A549 (cell line): ENCODE data around the gene CYSRT1. TPM values are rescaled to one million over a fixed set of nuclear protein-coding genes. Genes with fewer than 3 reads are reported as not detected.
"Not testable (repeated sequence)": the region's sequence is repeated elsewhere in the genome, so short reads cannot be mapped to it uniquely, and the experiment has no call there.

ENCODE experiments used
- ATAC-seq, 2 experiments: fragments of 200-7000 bp in 1 of 2; fragments of >200 bp in 1 of 2; cut with Nextera tagmentation in 1 of 2; cut with Tn5 transposase in 1 of 2; 3 replicates each; pipeline versions ENCODE4 v1.8.0 to v1.9.1; 2018 to 2020; ENCODE audit warnings: mild to moderate bottlenecking in 1 of 2, moderate library complexity in 1 of 2
- CTCF ChIA-PET: fragments of 300-600 bp; sonication (Branson Sonifier 250); formaldehyde crosslinking; extraction: SDS; loops from one replicate; lab custom pipeline; 2021; ENCODE audit warnings: antibody characterized with exemption, inconsistent platforms; lab: Yijun Ruan, JAX
- POLR2A ChIA-PET: fragments of 350-600 bp; formaldehyde crosslinking; extraction: SDS; loops from one replicate; lab custom pipeline; 2021; ENCODE audit warnings: antibody characterized with exemption, inconsistent platforms; lab: Yijun Ruan, JAX
- DNase-seq, 2 experiments: peaks; one replicate each; pipeline versions ENCODE4 v3.0.0 to v3.0.0-alpha.2; 2011 to 2016; ENCODE audit warnings: low read depth in 1 of 2, low spot score in 1 of 2
- FAIRE-seq: peaks from 2 replicates; lab custom pipeline; 2011; peaks lifted over from hg19 to GRCh38; lab: Jason Lieb, UNC
- H3K27ac ChIP-seq, 2 experiments: fragments of >200 bp; sonication (Bioruptor Twin); formaldehyde crosslinking; 3 replicates each; pipeline ENCODE4 v1.5.1; 2016 to 2017
- H3K4me1 ChIP-seq: fragments of >200 bp; sonication (Bioruptor Twin); formaldehyde crosslinking; 3 replicates; pipeline ENCODE4 v1.6.1; 2016
- H3K4me2 ChIP-seq: fragments of >200 bp; sonication (Bioruptor Twin); formaldehyde crosslinking; 3 replicates; pipeline ENCODE4 v1.6.1; 2016
- H3K4me3 ChIP-seq: fragments of >200 bp; sonication (Bioruptor Twin); formaldehyde crosslinking; 3 replicates; pipeline ENCODE4 v1.5.1; 2016
- H3K9me3 ChIP-seq: fragments of >200 bp; sonication (Bioruptor Twin); formaldehyde crosslinking; 3 replicates; pipeline ENCODE4 v1.6.1; 2016
- BHLHE40 ChIP-seq: IDR thresholded peaks from 2 replicates; pipeline ENCODE4 v1.6.1; 2012; ENCODE audit warnings: low read depth, low read length, inconsistent platforms
- EHMT2 ChIP-seq: fragments of 200-600 bp; sonication (generic); IDR thresholded peaks from 2 replicates; pipeline ENCODE4 v1.6.1; 2016; ENCODE audit warnings: antibody characterized with exemption, low read depth, mild to moderate bottlenecking, moderate library complexity
- HOXA7 ChIP-seq: fragments of 250-450 bp; sonication (Bioruptor Pico); IDR thresholded peaks from 2 replicates; pipeline ENCODE4 v1.5.0; 2020; ENCODE audit warnings: mild to moderate bottlenecking, moderate library complexity
- MAFK ChIP-seq: fragments of 450-650 bp; IDR thresholded peaks from 2 replicates; pipeline ENCODE4 v1.6.1; 2014; ENCODE audit not compliant: partially characterized antibody
- NFE2L2 ChIP-seq: fragments of 150-350 bp; conservative IDR thresholded peaks from 2 replicates; pipeline ENCODE4 v1.6.1; 2014; ENCODE audit warnings: low read length
- NPAS2 ChIP-seq: fragments of 250-450 bp; sonication (Bioruptor Pico); IDR thresholded peaks from 2 replicates; pipeline ENCODE4 v1.8.0; 2022; ENCODE audit warnings: mild to moderate bottlenecking, moderate library complexity, borderline replicate concordance
- RAD21 ChIP-seq, 2 experiments: fragments of >200 bp in 1 of 2; sonication (Bioruptor Twin) in 1 of 2; formaldehyde crosslinking in 1 of 2; IDR thresholded peaks in 1 of 2; conservative IDR thresholded peaks in 1 of 2; 2 replicates in 1 of 2; 3 replicates in 1 of 2; pipeline ENCODE4 v1.6.1; 2012 to 2018; ENCODE audit warnings: inconsistent platforms in 1 of 2
- RARB ChIP-seq: fragments of 250-450 bp; sonication (Bioruptor Pico); IDR thresholded peaks from 2 replicates; pipeline ENCODE4 v1.8.0; 2021; ENCODE audit warnings: mild to moderate bottlenecking, moderate library complexity
- RNF2 ChIP-seq: fragments of 200-600 bp; sonication (generic); IDR thresholded peaks from 2 replicates; pipeline ENCODE4 v1.6.1; 2016; ENCODE audit warnings: low read depth, mild to moderate bottlenecking, antibody characterized with exemption, moderate library complexity, borderline replicate concordance
- SREBF2 ChIP-seq: fragments of 450-650 bp; IDR thresholded peaks from 2 replicates; pipeline ENCODE4 v1.6.1; 2014; ENCODE audit warnings: mild to moderate bottlenecking, moderate library complexity
- WGBS: methylation state at CpG from one replicate; pipeline ENCODE4 v1.1.6; 2017; ENCODE audit errors: missing lambda C conversion rate; 5-methylcytosine and 5-hydroxymethylcytosine counted together
- polyA plus RNA-seq, 4 experiments: library from polyadenylated mRNA; depleted of rRNA in 3 of 4; stranded (reverse); fragments of >200 nt; fragmentation: RNase III in 1 of 4; extraction: RNeasy Plus Mini Kit Qiagen cat#74134 plus additional on column Dnase treatment in 1 of 4; gene quantifications; 2 replicates in 3 of 4; 3 replicates in 1 of 4; pipeline ENCODE4 v1.2.3, GENCODE V29; 2011 to 2017
- TF ChIP-seq, protein P1 (sequence below): fragments of 200-600 bp; sonication (generic); IDR thresholded peaks from 2 replicates; pipeline ENCODE4 v1.6.1; 2016; ENCODE audit warnings: antibody characterized with exemption, mild to moderate bottlenecking, moderate library complexity
- TF ChIP-seq, protein P2 (sequence below): fragments of >200 bp; sonication (Bioruptor Twin); formaldehyde crosslinking; IDR thresholded peaks from 3 replicates; pipeline ENCODE4 v1.6.1; 2016
- TF ChIP-seq, protein P3 (sequence below): fragments of >200 bp; sonication (Bioruptor Twin); formaldehyde crosslinking; IDR thresholded peaks from 2 replicates; pipeline ENCODE4 v1.6.1; 2016

The CYSRT1 gene
- polyA plus RNA-seq, 2 of the 4 experiments (the other 2 are of a cell fraction) = 0.30 to 0.81 TPM

DNA sequence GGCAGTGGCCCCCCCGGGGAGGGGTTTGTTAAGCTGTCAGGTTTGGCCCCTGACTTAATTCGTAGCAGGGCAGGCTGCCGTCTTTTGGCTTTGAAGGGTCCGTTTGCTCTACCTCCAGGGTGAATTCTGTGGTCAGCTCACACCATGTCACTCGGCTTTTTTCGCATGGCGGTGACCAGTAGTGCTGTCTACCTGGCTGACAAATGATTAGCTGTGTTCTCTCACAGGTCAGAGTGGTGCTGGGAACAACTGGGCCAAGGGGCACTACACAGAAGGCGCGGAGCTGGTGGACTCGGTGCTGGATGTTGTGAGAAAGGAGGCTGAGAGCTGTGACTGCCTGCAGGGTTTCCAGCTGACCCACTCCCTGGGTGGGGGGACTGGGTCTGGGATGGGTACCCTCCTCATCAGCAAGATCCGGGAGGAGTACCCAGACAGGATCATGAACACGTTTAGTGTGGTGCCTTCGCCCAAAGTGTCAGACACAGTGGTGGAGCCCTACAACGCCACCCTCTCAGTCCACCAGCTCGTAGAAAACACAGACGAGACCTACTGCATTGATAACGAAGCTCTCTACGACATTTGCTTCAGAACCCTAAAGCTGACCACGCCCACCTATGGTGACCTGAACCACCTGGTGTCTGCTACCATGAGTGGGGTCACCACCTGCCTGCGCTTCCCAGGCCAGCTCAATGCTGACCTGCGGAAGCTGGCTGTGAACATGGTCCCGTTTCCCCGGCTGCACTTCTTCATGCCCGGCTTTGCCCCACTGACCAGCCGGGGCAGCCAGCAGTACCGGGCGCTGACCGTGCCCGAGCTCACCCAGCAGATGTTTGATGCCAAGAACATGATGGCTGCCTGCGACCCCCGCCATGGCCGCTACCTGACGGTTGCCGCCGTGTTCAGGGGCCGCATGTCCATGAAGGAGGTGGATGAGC, 17.6 kb downstream of the CYSRT1 start:
- H3K4me1 ChIP-seq = peaks cover 39% of the 10 kb centered on the region
- DNase-seq = no peak
- POLR2A ChIA-PET = interaction anchor here (0.6 to 3.3 kb wide), 6 partner anchors 12 to 408 kb away, joined by 3 to 97 read pairs (median 4); partner anchors contain the start of genes MAN1B1 and NELFB
- TF ChIP-seq RNF2 (no peak), BHLHE40 (no peak), NPAS2 (no peak), NFE2L2 (no peak; the same call in 1 of the 2 replicates), HOXA7 (CRISPR knock-in tag) (no peak), RAD21 (conservative IDR thresholded peaks at IDR 0.05 in 1 of 2, IDR thresholded peaks at IDR 0.05 in 1 of 2) (no peak), RARB (no peak), SREBF2 (no peak), MAFK (no peak), EHMT2 (no peak)
- TF ChIP-seq, protein P1, sequence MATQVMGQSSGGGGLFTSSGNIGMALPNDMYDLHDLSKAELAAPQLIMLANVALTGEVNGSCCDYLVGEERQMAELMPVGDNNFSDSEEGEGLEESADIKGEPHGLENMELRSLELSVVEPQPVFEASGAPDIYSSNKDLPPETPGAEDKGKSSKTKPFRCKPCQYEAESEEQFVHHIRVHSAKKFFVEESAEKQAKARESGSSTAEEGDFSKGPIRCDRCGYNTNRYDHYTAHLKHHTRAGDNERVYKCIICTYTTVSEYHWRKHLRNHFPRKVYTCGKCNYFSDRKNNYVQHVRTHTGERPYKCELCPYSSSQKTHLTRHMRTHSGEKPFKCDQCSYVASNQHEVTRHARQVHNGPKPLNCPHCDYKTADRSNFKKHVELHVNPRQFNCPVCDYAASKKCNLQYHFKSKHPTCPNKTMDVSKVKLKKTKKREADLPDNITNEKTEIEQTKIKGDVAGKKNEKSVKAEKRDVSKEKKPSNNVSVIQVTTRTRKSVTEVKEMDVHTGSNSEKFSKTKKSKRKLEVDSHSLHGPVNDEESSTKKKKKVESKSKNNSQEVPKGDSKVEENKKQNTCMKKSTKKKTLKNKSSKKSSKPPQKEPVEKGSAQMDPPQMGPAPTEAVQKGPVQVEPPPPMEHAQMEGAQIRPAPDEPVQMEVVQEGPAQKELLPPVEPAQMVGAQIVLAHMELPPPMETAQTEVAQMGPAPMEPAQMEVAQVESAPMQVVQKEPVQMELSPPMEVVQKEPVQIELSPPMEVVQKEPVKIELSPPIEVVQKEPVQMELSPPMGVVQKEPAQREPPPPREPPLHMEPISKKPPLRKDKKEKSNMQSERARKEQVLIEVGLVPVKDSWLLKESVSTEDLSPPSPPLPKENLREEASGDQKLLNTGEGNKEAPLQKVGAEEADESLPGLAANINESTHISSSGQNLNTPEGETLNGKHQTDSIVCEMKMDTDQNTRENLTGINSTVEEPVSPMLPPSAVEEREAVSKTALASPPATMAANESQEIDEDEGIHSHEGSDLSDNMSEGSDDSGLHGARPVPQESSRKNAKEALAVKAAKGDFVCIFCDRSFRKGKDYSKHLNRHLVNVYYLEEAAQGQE = no peak
- TF ChIP-seq, protein P2, sequence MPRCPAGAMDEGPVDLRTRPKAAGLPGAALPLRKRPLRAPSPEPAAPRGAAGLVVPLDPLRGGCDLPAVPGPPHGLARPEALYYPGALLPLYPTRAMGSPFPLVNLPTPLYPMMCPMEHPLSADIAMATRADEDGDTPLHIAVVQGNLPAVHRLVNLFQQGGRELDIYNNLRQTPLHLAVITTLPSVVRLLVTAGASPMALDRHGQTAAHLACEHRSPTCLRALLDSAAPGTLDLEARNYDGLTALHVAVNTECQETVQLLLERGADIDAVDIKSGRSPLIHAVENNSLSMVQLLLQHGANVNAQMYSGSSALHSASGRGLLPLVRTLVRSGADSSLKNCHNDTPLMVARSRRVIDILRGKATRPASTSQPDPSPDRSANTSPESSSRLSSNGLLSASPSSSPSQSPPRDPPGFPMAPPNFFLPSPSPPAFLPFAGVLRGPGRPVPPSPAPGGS = no peak
- TF ChIP-seq, protein P3, sequence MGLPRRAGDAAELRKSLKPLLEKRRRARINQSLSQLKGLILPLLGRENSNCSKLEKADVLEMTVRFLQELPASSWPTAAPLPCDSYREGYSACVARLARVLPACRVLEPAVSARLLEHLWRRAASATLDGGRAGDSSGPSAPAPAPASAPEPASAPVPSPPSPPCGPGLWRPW = no peak
- TF ChIP-seq, all 56 proteins: peak for 0
- Histone ChIP-seq H3K4me2 (peak overlapping the region; percentile 98), H3K4me3 (peak overlapping the region; percentile 91), H3K9me3 (no peaks in the 10 kb centered on the region), H3K27ac (peak overlapping the region; percentile 98 to 99)
- CTCF ChIA-PET = interaction anchor here (0.6 to 13.1 kb wide), 6 partner anchors 18 to 208 kb away, joined by 3 to 236 read pairs (median 3); partner anchors contain the start of genes CYSRT1, NELFB and TOR4A
- FAIRE-seq (no peak), ATAC-seq (no peak)
- 61% methylated on average over 25 of the region's 36 CpGs for WGBS

DNA sequence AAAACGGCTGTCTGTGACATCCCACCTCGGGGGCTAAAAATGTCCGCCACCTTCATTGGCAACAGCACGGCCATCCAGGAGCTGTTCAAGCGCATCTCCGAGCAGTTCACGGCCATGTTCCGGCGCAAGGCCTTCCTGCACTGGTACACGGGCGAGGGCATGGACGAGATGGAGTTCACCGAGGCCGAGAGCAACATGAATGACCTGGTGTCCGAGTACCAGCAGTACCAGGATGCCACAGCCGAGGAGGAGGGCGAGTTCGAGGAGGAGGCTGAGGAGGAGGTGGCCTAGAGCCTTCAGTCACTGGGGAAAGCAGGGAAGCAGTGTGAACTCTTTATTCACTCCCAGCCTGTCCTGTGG, 18.3 kb downstream of the CYSRT1 start:
- not testable (repeated sequence) for FAIRE-seq, DNase-seq, H3K27ac ChIP-seq, H3K9me3 ChIP-seq, ATAC-seq
- Histone ChIP-seq H3K4me2 (peak overlapping the region; percentile 98), H3K4me3 (0 out of 3 replicates have a peak overlapping the region, but pooled peaks have one; percentile 8), H3K4me1 (peaks cover 32% of the 10 kb centered on the region)
- ChIA-PET CTCF (interaction anchor here (0.6 to 13.1 kb wide), 4 partner anchors 18 to 209 kb away, joined by 3 to 236 read pairs (median 3); partner anchors contain the start of genes CYSRT1, NELFB and TOR4A), POLR2A (interaction anchor here (0.6 to 3.3 kb wide), 3 partner anchors 12 to 130 kb away, joined by 4 to 97 read pairs (median 7); partner anchors contain the start of gene NELFB)
- 86% methylated on average over 13 of the region's 18 CpGs for WGBS
